T follicular helper cell (primary cell): Measurements from ENCODE around the gene ZNF516.

Experiments used
- DNase-seq: peaks from one replicate; pipeline ENCODE4 v3.0.0-alpha.2; 2020; ENCODE audit warnings: low read depth

Gene ZNF516

DNA sequence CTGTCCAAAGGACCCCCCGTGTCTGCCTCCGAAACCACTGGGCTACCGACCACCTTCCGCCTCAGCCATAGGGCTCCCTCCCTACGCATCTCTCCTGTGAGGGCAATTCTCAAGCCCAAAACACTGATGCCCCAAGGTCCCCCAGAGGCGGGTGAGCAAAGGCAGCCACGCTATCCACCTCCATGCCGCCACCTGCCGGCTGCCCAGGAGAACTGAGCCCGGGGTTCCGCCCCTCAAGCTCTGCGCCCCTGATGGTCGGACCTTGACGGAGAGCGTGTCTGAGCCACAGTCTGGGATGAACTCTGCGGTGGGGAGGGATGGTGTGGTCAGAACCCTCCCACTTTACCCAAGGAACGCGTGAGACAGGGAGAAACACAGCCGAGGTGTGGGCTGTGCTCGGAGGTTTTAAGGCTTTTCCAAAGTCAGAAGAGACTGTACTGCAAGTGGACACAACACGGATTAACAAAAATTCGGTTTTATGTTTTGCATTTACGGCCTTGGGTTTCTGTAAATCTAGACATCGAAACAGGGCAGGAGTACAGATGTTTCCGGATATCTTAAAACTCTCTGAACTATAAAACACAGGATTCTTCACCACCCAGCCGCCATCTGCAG is 114.1 kb downstream of the ZNF516 start:
- no peak for DNase-seq

DNA sequence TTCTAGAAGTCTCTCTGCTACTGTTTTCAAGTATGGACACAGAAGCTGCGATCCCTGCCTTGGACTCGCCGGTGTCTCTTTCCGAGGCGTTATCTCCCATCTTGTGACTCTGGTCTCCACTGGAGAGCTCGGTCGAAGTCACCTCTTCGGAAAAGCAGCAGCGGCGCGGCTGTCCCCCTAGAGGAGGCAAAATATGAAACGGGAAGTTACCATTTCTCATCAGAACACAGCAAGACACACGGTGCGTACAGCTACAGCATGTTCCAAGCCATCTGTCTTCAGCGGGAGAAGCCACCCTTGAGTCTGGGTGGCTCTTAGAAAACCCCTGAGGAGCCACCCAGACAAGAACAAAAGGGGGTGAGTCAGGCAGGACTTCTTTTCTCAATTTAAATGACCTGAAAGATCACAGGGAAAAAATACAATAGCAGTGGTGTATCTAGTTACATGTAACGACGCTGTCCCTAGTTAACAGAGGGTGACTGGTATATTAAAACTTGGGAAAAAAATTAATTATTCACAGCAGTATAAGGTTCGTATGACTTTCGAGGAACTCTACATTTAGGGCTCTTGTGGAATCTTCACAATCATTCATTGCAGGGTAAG is 114.8 kb downstream of the ZNF516 start:
- no peak for DNase-seq

- no peak for DNase-seq
Measured at GRCh38 chr18:76379226-76380126, 115.6 kb downstream of the ZNF516 start.

- no peak for DNase-seq
Measured at GRCh38 chr18:76378526-76379215, 116.4 kb downstream of the ZNF516 start.

DNA sequence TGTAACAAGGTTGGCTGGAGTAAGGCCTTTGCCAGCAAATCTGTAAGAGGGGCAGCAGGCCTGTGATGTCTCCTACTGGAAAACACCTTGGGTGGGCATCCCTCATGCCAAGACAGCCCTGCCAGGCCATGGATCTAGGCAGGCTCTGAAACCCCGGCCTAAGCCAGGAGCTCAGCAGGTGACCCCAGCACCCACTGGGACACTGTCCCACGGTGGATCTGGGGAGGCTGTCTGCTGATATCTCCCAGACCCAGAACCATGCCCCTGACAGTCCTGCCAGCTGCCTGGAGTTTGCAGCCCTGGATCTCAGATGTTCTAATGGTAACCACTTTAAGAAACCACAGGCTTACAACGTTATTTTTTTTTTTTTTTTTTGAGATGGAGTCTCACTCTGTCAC is 117.7 kb downstream of the ZNF516 start:
- DNase-seq, result no peak

GRCh38 chr18:76376668-76377358 is 118.2 kb downstream of the ZNF516 start:
- no peak for DNase-seq

DNA sequence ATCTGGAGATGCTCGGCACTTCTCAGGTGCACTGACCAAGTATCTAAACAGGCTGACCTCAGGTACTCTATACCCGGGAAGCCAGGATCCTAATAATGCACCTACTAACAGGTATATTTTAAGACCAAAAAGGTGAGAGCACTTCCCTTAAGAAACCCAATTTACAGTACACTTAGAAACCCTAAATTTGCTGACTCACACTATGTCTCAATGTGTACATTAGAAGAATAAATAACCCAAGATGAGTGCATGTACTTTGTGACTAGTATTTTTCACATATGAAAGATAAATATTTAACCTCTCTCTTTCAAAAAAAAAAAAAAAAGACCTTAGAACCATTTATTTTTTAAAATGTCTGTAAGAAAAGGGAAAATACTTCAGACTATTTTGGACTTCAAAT is 118.8 kb downstream of the ZNF516 start:
- DNase-seq, result no peak

GRCh38 chr18:76374330-76375281 is 120.4 kb downstream of the ZNF516 start:
- no peak for DNase-seq

- no peak for DNase-seq
Measured at GRCh38 chr18:76373297-76373696, 121.7 kb downstream of the ZNF516 start.

GRCh38 chr18:76371301-76372203 is 123.5 kb downstream of the ZNF516 start:
- DNase-seq, result no peak

DNA sequence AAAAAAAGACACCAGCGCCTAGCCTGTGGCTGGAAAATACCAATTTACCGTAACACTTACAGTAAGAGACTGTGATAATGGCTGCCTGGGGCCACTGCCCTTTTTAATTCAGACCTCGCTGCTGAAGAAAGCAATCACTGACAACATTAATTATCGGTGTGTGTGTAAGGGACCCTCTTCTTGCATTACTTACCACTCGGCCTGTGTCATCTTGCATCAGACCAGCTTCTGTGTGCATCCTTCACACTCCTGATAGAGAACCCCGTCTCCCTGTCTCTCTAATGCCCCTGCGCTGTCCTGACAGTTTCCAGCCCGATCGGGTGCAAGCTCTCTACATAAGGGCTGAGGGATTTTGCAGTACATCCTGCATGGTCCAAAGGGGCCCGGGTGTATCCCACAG is 124.4 kb downstream of the ZNF516 start:
- no peak for DNase-seq

GRCh38 chr18:76370201-76370600 is 124.8 kb downstream of the ZNF516 start:
- DNase-seq, result no peak

GRCh38 chr18:76369791-76370190 is 125.3 kb downstream of the ZNF516 start:
- DNase-seq, result no peak

GRCh38 chr18:76368976-76369375 is 126.1 kb downstream of the ZNF516 start:
- no peak for DNase-seq

GRCh38 chr18:76368271-76368670 is 126.8 kb downstream of the ZNF516 start:
- DNase-seq, result no peak

GRCh38 chr18:76367168-76368125 is 127.6 kb downstream of the ZNF516 start:
- no peak for DNase-seq

DNA sequence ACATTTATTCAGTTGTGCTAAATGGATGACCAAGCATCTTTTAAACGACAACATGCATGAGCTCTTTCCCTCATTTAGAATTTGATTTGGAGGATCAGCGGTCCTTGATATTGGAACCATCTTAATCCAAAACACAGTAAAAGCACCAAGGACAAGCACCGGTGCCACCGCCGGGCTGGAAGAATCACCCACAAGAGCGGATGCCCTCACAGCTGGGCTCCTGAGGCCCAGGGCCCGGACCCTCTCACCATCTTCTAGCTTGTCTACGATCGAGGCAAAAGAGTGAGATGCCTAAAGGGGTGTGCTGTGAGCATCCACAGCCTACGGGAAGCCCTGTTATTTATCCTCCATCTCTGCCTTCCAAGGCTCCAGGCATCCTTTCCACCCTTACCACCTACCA is 129.5 kb downstream of the ZNF516 start:
- DNase-seq, result no peak
